Epithelial cell of prostate (primary cell): ENCODE results near the gene RAD50.
"Not testable (repeated sequence)": the region's sequence is repeated elsewhere in the genome, so short reads cannot be mapped to it uniquely, and the experiment has no call there.

Experiments used
- DNase-seq: peaks from one replicate; pipeline ENCODE4 v3.0.0-alpha.2; 2011; ENCODE audit warnings: low read depth, low spot score
- H3K27ac ChIP-seq: fragments of 450-650 bp; 2 replicates; pipeline ENCODE4 v1.5.1; 2017; ENCODE audit warnings: mild to moderate bottlenecking

Gene RAD50

GRCh38 chr5:132689513-132689912 is 132.7 kb downstream of the RAD50 start:
- no peak overlapping the region for H3K27ac ChIP-seq
- no peak for DNase-seq

GRCh38 chr5:132690156-132690555 is 133.4 kb downstream of the RAD50 start:
- no peak for DNase-seq
- H3K27ac ChIP-seq = no peak overlapping the region

DNA sequence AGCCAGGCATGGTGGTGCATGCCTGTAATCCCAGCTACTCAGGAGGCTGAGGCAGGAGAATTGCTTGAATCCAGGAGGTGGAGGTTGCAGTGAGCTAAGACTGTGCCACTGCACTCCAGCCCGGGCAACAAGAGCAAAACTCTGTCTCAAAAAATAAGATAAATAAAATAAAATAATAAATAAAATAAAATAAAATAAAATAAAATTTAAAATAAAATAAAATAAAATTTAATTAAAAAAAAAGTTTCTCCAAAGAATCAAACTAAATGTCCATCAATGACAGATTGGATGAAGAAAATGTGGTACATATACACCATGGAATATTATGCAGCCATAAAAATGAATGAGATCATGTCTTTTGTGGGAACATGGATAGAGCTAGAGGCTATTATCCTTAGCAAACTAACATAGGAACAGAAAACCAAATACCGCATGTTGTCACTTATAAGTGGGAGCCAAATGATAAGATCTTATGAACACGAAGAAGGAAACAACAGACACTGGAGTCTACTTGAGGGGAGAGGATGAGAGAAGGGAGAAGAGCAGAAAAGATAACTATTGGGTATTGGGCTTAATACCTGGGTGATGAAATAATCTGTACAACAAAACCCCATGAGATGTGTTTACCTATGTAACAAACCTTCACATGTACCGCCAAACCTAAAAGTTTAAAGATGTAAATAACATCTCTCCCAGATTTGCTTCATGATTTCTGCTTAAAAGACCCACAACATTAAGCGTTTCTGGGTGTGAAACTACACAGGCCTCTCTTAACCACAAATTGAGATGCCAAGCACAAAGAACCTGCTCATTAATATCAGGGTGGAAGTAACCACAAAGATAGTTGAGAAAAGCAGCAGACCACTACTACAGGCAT is 135.2 kb downstream of the RAD50 start:
- peak overlapping the region; percentile 2 for H3K27ac ChIP-seq
- not testable (repeated sequence) for DNase-seq

- H3K27ac ChIP-seq = peak overlapping the region; percentile 2
Measured at GRCh38 chr5:132692632-132692967, 135.8 kb downstream of the RAD50 start.

More at GRCh38 chr5:132692632-132692967, 135.8 kb downstream of the RAD50 start:
- DNase-seq = no peak
